ENCODE results near the gene AOC2. TPM values are rescaled to one million over a fixed set of nuclear protein-coding genes. Genes with fewer than 3 reads are reported as not detected.
"Not testable (repeated sequence)": the region's sequence is repeated elsewhere in the genome, so short reads cannot be mapped to it uniquely, and the experiment has no call there.

AOC2 gene
- total RNA-seq, 8 experiments from 2014 or later: 1.3 to 2.6 (median 2.1) TPM

- H3K27ac ChIP-seq; in situ Hi-C loops (cut with MboI; ENCODE audit: low pct_unique_long_range_greater_than_20kb in 2 of 9, low sequenced_read_pairs in 9 of 9, unreplicated experiment in 9 of 9); H3K4me1 ChIP-seq (replicated peaks in 1 of 2); H3K4me3 ChIP-seq: not testable (repeated sequence)
- no CpG with 5 or more reads among the region's 28 CpGs for WGBS, 10 experiments
- ATAC-seq (replicated peaks in 6 of 8): peak in 1 of 8 experiments; percentile 11
These were observed 7.2 kb downstream of the AOC2 start for GRCh38 chr17:42851371-42852240.

GRCh38 chr17:42852351-42852750 lies 8.0 kb downstream of the AOC2 start:
- H3K4me1 ChIP-seq (replicated peaks in 1 of 2): no peaks in the 10 kb centered on the region
- no peak for ATAC-seq (replicated peaks in 6 of 8)
- 58 to 100% (median 92%) methylated on average over 1 to 6 of the region's 15 CpGs; no CpG with 5 or more reads in 3 of the 10 experiments for WGBS, 10 experiments
- no peak overlapping the region for H3K27ac ChIP-seq
- no peak overlapping the region for H3K4me3 ChIP-seq
- in situ Hi-C loops (cut with MboI; ENCODE audit: low pct_unique_long_range_greater_than_20kb in 2 of 9, low sequenced_read_pairs in 9 of 9, unreplicated experiment in 9 of 9): no loop called here

GRCh38 chr17:42853004-42853403 lies 8.6 kb downstream of the AOC2 start:
- Histone ChIP-seq H3K27ac (no peak overlapping the region), H3K4me3 (no peak overlapping the region), H3K4me1 (replicated peaks in 1 of 2) (no peaks in the 10 kb centered on the region)
- in situ Hi-C loops (cut with MboI; ENCODE audit: low pct_unique_long_range_greater_than_20kb in 2 of 9, low sequenced_read_pairs in 9 of 9, unreplicated experiment in 9 of 9): no loop called here
- ATAC-seq (replicated peaks in 6 of 8): no peak
- WGBS, 10 experiments: 43 to 100% (median 70%) methylated on average over 1 to 4 of the region's 4 CpGs; no CpG with 5 or more reads in 4 of the 10 experiments

GRCh38 chr17:42853597-42853967 lies 9.2 kb downstream of the AOC2 start:
- 17 to 100% (median 80%) methylated on average over 1 to 4 of the region's 5 CpGs; no CpG with 5 or more reads in 2 of the 10 experiments for WGBS, 10 experiments
- ATAC-seq (replicated peaks in 6 of 8): no peak
- in situ Hi-C loops (cut with MboI; ENCODE audit: low pct_unique_long_range_greater_than_20kb in 2 of 9, low sequenced_read_pairs in 9 of 9, unreplicated experiment in 9 of 9): no loop called here
- Histone ChIP-seq H3K27ac (no peak overlapping the region), H3K4me1 (replicated peaks in 1 of 2) (no peaks in the 10 kb centered on the region), H3K4me3 (no peak overlapping the region)

GRCh38 chr17:42853968-42854790 lies 9.8 kb downstream of the AOC2 start:
- WGBS, 10 experiments: 67 to 88% (median 75%) methylated on average over 2 to 3 of the region's 15 CpGs; no CpG with 5 or more reads in 3 of the 10 experiments
- in situ Hi-C loops (cut with MboI; ENCODE audit: low pct_unique_long_range_greater_than_20kb in 2 of 9, low sequenced_read_pairs in 9 of 9, unreplicated experiment in 9 of 9): no loop called here
- H3K4me1 ChIP-seq (replicated peaks in 1 of 2): no peaks in the 10 kb centered on the region
- H3K27ac ChIP-seq: no peak overlapping the region
- ATAC-seq (replicated peaks in 6 of 8): no peak
- no peak overlapping the region for H3K4me3 ChIP-seq

- in situ Hi-C loops (cut with MboI; ENCODE audit: low pct_unique_long_range_greater_than_20kb in 2 of 9, low sequenced_read_pairs in 9 of 9, unreplicated experiment in 9 of 9): no loop called here
- H3K27ac ChIP-seq: no peak overlapping the region
- no peaks in the 10 kb centered on the region for H3K4me1 ChIP-seq (replicated peaks in 1 of 2)
- ATAC-seq (replicated peaks in 6 of 8): no peak
- H3K4me3 ChIP-seq: no peak overlapping the region
- 40 to 100% (median 81%) methylated on average over 1 to 5 of the region's 8 CpGs; no CpG with 5 or more reads in 4 of the 10 experiments for WGBS, 10 experiments
These were observed 10.7 kb downstream of the AOC2 start for GRCh38 chr17:42855048-42855596.

- ATAC-seq (replicated peaks in 6 of 8); H3K27ac ChIP-seq; H3K4me1 ChIP-seq (replicated peaks in 1 of 2); H3K4me3 ChIP-seq; in situ Hi-C loops (cut with MboI; ENCODE audit: low pct_unique_long_range_greater_than_20kb in 2 of 9, low sequenced_read_pairs in 9 of 9, unreplicated experiment in 9 of 9): not testable (repeated sequence)
- WGBS, 10 experiments: 88% methylated on average over 3 of the region's 8 CpGs; no CpG with 5 or more reads in 9 of the 10 experiments
These were observed 11.7 kb downstream of the AOC2 start for GRCh38 chr17:42856093-42856492.

GRCh38 chr17:42856516-42856915 lies 12.1 kb downstream of the AOC2 start:
- ATAC-seq (replicated peaks in 6 of 8); in situ Hi-C loops (cut with MboI; ENCODE audit: low pct_unique_long_range_greater_than_20kb in 2 of 9, low sequenced_read_pairs in 9 of 9, unreplicated experiment in 9 of 9): not testable (repeated sequence)
- 73 to 90% (median 85%) methylated on average over 3 to 5 of the region's 8 CpGs; no CpG with 5 or more reads in 6 of the 10 experiments for WGBS, 10 experiments

GRCh38 chr17:42857389-42857788 lies 13.0 kb downstream of the AOC2 start:
- H3K4me3 ChIP-seq: no peak overlapping the region
- in situ Hi-C loops (cut with MboI; ENCODE audit: low pct_unique_long_range_greater_than_20kb in 2 of 9, low sequenced_read_pairs in 9 of 9, unreplicated experiment in 9 of 9): no loop called here
- no peak for ATAC-seq (replicated peaks in 6 of 8)
- H3K27ac ChIP-seq: no peak overlapping the region
- no peaks in the 10 kb centered on the region for H3K4me1 ChIP-seq (replicated peaks in 1 of 2)
- 60% methylated on average over 1 of the region's 1 CpG; no CpG with 5 or more reads in 9 of the 10 experiments for whole genome bisulfite sequencing, 10 experiments

More at GRCh38 chr17:42856516-42856915, 12.1 kb downstream of the AOC2 start:
- not testable (repeated sequence) for H3K27ac ChIP-seq; H3K4me1 ChIP-seq (replicated peaks in 1 of 2); H3K4me3 ChIP-seq

- WGBS, 10 experiments: 22 to 83% (median 78%) methylated on average over 2 to 3 of the region's 7 CpGs; no CpG with 5 or more reads in 4 of the 10 experiments
- in situ Hi-C loops (cut with MboI; ENCODE audit: low pct_unique_long_range_greater_than_20kb in 2 of 9, low sequenced_read_pairs in 9 of 9, unreplicated experiment in 9 of 9): no loop called here
- H3K27ac ChIP-seq: no peak overlapping the region
- H3K4me3 ChIP-seq: no peak overlapping the region
- ATAC-seq (replicated peaks in 6 of 8): no peak
- H3K4me1 ChIP-seq (replicated peaks in 1 of 2): no peaks in the 10 kb centered on the region
These were observed 21.3 kb downstream of the AOC2 start for GRCh38 chr17:42865638-42866094.

- whole genome bisulfite sequencing, 10 experiments: 63 to 100% (median 100%) methylated on average over 1 to 3 of the region's 4 CpGs; no CpG with 5 or more reads in 4 of the 10 experiments
- no peaks in the 10 kb centered on the region for H3K4me1 ChIP-seq (replicated peaks in 1 of 2)
- ATAC-seq (replicated peaks in 6 of 8): no peak
- in situ Hi-C loops (cut with MboI; ENCODE audit: low pct_unique_long_range_greater_than_20kb in 2 of 9, low sequenced_read_pairs in 9 of 9, unreplicated experiment in 9 of 9): no loop called here
- no peak overlapping the region for H3K27ac ChIP-seq
- H3K4me3 ChIP-seq: no peak overlapping the region
These were observed 21.8 kb downstream of the AOC2 start for GRCh38 chr17:42866216-42866615.

GRCh38 chr17:42866631-42867575 lies 22.5 kb downstream of the AOC2 start:
- no peak overlapping the region for H3K27ac ChIP-seq
- WGBS, 10 experiments: 0 to 93% (median 57%) methylated on average over 1 to 3 of the region's 12 CpGs; no CpG with 5 or more reads in 2 of the 10 experiments
- in situ Hi-C loops (cut with MboI; ENCODE audit: low pct_unique_long_range_greater_than_20kb in 2 of 9, low sequenced_read_pairs in 9 of 9, unreplicated experiment in 9 of 9): no loop called here
- no peaks in the 10 kb centered on the region for H3K4me1 ChIP-seq (replicated peaks in 1 of 2)
- H3K4me3 ChIP-seq: no peak overlapping the region
- ATAC-seq (replicated peaks in 6 of 8): no peak
